Measurements from ENCODE around the gene PRDM15.

PRDM15 gene

DNA sequence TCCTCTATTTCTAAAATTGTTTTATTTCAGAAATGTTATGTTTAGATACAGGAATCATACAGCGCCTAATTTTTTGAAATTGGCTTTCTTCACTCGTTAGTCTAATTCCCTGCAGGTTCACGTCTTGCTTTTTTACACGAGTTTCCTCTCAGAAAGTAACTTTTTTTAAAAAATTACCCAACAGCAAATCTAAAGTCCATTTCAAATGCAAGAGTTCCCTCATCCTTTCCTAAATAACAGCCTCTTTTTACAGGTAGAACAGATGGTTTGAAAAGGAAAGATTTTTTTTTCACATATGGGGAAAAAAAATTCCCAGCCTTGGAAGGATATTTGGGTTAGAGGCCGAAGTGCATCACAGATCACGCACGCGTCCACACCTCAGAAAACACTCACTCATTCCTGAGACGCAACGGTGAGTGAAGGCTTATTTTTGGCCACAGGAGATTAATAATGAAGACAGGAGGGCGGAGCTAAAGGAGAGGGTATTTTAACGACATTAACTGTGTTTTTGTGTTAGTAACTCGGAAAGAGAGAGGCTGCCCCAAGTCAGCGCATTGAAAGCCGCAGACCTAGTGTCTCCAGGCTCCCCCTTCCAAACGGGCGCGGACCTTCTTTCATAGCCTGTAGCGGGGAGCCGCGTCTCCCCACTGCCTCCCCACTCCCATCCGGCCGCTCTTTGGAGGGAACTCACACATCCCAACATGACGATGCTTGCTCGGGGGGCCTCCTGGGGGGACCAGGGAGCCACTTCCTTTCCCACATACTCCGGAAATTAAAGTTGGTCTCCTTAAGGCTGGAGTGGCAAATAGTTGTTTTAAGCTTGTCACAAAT lies 111.3 kb downstream of the PRDM15 start:
- DNase-seq: no peak

DNA sequence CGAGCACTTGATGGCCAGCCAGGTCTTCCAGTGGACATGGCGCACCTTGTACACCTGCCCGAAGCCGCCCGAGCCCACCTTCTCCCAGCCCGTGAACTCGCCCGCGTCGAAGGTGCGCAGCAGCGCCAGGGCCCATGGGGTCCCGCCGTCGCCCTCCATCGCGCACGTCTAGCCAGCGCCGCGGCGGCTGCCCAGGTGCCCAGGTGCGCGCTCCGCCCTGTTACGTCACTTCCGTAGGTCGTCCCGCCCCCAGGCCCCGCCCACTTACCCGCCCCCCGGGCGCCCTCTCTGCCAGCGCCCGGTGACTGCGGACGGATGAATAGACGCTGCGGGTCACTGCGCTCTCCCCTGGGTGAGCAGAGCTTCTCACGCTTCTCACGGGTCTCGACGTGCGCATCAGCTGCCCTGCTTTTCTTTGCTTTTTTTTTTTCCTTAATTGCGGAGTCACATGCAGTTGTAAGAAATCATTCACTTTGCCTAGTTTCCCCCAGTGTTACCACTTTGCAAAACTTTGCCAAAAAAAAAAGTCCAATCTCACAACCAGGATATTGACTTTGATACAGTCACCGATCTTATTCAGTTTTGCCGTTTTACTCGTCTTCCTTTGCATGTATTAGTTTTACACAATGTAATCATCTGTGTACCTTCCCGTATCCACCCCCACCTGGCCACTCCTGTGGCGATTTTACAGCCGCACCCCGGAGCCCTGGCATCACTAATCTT lies 112.1 kb downstream of the PRDM15 start, which contains the start of gene RIPK4:
TSS of gene RIPK4 (minus strand) at position 170 of the 723 bp plus-strand sequence. CDS start at position 159, 11 bp downstream.
- peak within 1 kb of the TSS; percentile 52 for H3K4me3 ChIP-seq (ENCODE audit: low read depth, low read length)
- peak; percentile 87 for DNase-seq
- peaks cover 3% of the 10 kb centered on the region for H3K27me3 ChIP-seq (ENCODE audit: insufficient read depth, low read depth, severe bottlenecking)
- H3K27ac ChIP-seq: no peak within 1 kb of the TSS
- no peaks in the 10 kb centered on the region for H3K9me3 ChIP-seq (ENCODE audit: severe bottlenecking)
- no peaks in the 10 kb centered on the region for H3K36me3 ChIP-seq
- TF ChIP-seq, protein P1, sequence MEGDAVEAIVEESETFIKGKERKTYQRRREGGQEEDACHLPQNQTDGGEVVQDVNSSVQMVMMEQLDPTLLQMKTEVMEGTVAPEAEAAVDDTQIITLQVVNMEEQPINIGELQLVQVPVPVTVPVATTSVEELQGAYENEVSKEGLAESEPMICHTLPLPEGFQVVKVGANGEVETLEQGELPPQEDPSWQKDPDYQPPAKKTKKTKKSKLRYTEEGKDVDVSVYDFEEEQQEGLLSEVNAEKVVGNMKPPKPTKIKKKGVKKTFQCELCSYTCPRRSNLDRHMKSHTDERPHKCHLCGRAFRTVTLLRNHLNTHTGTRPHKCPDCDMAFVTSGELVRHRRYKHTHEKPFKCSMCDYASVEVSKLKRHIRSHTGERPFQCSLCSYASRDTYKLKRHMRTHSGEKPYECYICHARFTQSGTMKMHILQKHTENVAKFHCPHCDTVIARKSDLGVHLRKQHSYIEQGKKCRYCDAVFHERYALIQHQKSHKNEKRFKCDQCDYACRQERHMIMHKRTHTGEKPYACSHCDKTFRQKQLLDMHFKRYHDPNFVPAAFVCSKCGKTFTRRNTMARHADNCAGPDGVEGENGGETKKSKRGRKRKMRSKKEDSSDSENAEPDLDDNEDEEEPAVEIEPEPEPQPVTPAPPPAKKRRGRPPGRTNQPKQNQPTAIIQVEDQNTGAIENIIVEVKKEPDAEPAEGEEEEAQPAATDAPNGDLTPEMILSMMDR (IDR thresholded peaks at IDR 0.05; ENCODE audit: low read depth, low read length): no peak

More for the DNA sequence above, 111.3 kb downstream of the PRDM15 start:
- Histone ChIP-seq H3K4me3 (ENCODE audit: low read depth, low read length) (peak overlapping the region; percentile 52), H3K36me3 (no peaks in the 10 kb centered on the region), H3K27ac (no peak overlapping the region), H3K27me3 (ENCODE audit: insufficient read depth, low read depth, severe bottlenecking) (peaks cover 3% of the 10 kb centered on the region), H3K9me3 (ENCODE audit: severe bottlenecking) (no peaks in the 10 kb centered on the region)
- TF ChIP-seq, protein P1 (IDR thresholded peaks at IDR 0.05; ENCODE audit: low read depth, low read length): no peak

DNA sequence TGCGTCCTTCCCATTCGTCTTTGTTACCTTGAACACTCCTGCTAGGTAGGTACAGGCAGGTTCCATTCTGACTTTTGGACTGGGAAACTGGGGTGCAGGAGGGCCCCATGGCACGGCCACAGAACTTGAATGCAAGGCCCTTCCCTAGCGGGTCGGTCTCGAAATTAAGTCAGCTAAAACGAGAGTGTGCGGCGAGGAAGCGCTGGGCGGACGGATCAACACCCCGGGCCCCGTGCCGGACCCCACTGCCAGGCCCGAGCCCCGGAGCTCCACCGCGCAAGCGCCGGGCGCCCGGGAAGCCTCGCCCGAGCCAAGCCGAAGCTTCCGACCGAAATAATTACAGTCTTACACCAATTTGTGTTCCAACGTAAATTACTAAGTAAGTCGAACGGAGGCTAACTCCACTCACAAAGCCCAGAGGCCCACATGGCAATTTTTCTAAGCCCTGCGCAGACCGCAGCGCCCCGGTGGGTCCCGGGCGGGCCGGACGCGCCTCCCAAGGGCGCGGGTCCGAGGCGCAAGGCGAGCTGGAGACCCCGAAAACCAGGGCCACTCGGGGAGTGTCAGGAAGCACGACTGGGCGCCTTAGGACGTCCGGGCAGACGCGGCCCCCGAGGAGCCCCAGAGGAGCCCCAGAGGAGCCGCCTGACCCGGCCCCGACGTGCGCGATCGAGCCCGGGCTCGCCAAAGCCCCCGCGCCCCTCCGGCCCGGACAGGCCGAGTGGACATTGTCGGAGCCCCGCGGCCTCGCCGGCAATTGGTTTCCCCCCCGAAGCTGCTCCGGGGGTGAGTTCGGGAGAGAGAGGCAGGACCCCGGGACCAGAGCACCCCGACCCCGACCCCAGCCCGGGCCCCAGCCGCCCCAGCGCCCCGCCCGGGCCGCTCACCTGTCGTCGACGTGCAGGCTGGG lies 112.9 kb downstream of the PRDM15 start:
- H3K36me3 ChIP-seq: no peaks in the 10 kb centered on the region
- H3K4me3 ChIP-seq (ENCODE audit: low read depth, low read length): peak overlapping the region; percentile 52
- peaks cover 3% of the 10 kb centered on the region for H3K27me3 ChIP-seq (ENCODE audit: insufficient read depth, low read depth, severe bottlenecking)
- TF ChIP-seq, protein P1 (IDR thresholded peaks at IDR 0.05; ENCODE audit: low read depth, low read length): no peak
- no peak for DNase-seq
- no peaks in the 10 kb centered on the region for H3K9me3 ChIP-seq (ENCODE audit: severe bottlenecking)
- H3K27ac ChIP-seq: no peak overlapping the region

DNA sequence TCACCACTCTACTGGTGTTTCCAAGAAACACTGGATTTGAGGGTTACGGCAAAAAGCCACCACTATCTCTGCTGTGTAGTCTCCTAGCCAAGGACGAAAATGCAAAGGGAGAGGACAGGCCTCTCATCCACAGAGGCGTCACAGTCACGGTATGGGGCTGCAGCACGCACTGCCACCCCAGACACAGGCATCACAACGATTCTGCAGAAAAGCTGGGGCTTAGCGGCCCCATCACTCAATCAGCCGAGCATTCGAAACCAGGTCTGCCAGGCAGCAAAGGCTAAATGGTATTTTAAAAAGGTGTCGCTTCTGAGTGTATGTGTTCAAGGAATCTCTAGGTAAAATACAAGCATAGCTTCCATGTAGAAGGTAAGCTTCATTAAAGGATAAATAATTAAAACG lies 113.7 kb downstream of the PRDM15 start:
- Histone ChIP-seq H3K27ac (no peak overlapping the region), H3K4me3 (ENCODE audit: low read depth, low read length) (no peak overlapping the region), H3K27me3 (ENCODE audit: insufficient read depth, low read depth, severe bottlenecking) (peaks cover 3% of the 10 kb centered on the region), H3K9me3 (ENCODE audit: severe bottlenecking) (no peaks in the 10 kb centered on the region), H3K36me3 (no peaks in the 10 kb centered on the region)
- TF ChIP-seq, protein P1 (IDR thresholded peaks at IDR 0.05; ENCODE audit: low read depth, low read length): no peak
- no peak for DNase-seq

DNA sequence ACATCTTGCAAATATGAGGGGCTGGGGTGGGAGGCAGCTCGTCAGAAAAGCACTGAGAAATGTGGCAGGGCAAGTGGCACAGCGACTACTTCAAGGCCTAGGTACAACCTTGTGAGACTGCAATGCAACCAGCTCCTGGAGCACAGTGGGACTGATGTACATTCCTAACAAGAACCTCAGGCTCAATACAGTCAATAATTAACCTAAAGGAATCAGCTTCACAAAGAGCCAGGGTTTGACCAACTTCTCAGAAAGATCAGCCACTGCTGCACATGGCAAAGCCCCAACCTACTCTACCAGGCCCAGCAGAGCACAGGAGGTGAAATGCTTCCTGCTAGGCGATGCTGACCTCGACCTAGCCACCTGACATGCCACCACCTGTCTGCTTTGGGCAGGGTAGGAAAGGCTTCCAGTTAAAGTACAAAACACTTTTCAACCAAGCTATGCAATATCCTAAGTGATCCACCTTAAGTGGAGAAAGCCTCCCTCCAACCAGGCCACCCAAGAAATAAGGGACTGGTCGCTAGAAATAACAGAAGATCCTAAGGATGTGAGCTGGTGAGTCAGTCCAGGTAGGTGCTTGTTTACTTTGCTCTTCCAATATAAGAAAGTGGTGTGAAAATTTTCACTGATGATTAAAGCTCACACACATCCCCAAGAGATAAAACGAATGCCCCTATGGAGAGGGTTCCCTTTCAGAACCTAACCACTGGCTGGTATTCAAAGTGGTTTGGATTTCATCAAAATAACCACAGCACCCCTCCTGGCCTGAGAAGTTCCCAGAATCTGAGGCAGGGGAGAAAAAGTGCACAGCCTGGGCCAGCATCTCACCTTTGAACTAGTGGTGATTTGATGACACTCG lies 114.4 kb downstream of the PRDM15 start:
- no peak for DNase-seq
- no peak overlapping the region for H3K4me3 ChIP-seq (ENCODE audit: low read depth, low read length)
- peaks cover 3% of the 10 kb centered on the region for H3K27me3 ChIP-seq (ENCODE audit: insufficient read depth, low read depth, severe bottlenecking)
- H3K36me3 ChIP-seq: no peaks in the 10 kb centered on the region
- H3K27ac ChIP-seq: no peak overlapping the region
- TF ChIP-seq, protein P1 (IDR thresholded peaks at IDR 0.05; ENCODE audit: low read depth, low read length): no peak
- H3K9me3 ChIP-seq (ENCODE audit: severe bottlenecking): no peaks in the 10 kb centered on the region
